ENCODE results near the gene SRCIN1. TPM values are rescaled to one million over a fixed set of nuclear protein-coding genes. Genes with fewer than 3 reads are reported as not detected.

Gene SRCIN1
- total RNA-seq, 1 experiment from 2014 or later = 16.7 TPM

Other genes with a start within 250 kb of the SRCIN1 start
- gene ARHGAP23, start 177.5 kb downstream of the SRCIN1 start, total RNA-seq (2021) = 129 and 137 TPM in 2 replicates
- 8.4 and 10.6 TPM in 2 replicates for gene EPOP, start 69.0 kb upstream of the SRCIN1 start, total RNA-seq (2021)
- 113 and 127 TPM in 2 replicates for gene MLLT6, start 99.3 kb upstream of the SRCIN1 start, total RNA-seq (2021)
- 36.6 and 38.1 TPM in 2 replicates for gene CISD3, start 124.4 kb upstream of the SRCIN1 start, total RNA-seq (2021)
- gene PCGF2, start 142.4 kb upstream of the SRCIN1 start, total RNA-seq (2021) = 26.9 and 43.3 TPM in 2 replicates
- gene PSMB3, start 146.8 kb upstream of the SRCIN1 start, total RNA-seq (2021) = 262 and 278 TPM in 2 replicates
- gene PIP4K2B, start 193.6 kb upstream of the SRCIN1 start, total RNA-seq (2021) = 40.6 and 47.4 TPM in 2 replicates
- 13.7 and 13.9 TPM in 2 replicates for gene CWC25, start 219.4 kb upstream of the SRCIN1 start, total RNA-seq (2021)
- 1,146 and 1,262 TPM in 2 replicates for gene RPL23, start 247.8 kb upstream of the SRCIN1 start, total RNA-seq (2021)

Data from PC-9 (cell line).